ENCODE measurements around the gene MAGI3. TPM values are rescaled to one million over a fixed set of nuclear protein-coding genes. Genes with fewer than 3 reads are reported as not detected.

MAGI3 gene
- total RNA-seq: 1 to 10 TPM; 6.3 to 8.4 TPM

GRCh38 chr1:113389953-113390834 lies at the start of gene MAGI3:
MAGI3 (plus strand) TSS chr1:113390515; CDS start chr1:113391034, 519 bp downstream.
- H3K27ac Mint-ChIP-seq: peak within 1 kb of the TSS; percentile 82 to 93
- DNase-seq (ENCODE audit: low spot score in 2 of 2): peak; percentile 97 to 98

DNA sequence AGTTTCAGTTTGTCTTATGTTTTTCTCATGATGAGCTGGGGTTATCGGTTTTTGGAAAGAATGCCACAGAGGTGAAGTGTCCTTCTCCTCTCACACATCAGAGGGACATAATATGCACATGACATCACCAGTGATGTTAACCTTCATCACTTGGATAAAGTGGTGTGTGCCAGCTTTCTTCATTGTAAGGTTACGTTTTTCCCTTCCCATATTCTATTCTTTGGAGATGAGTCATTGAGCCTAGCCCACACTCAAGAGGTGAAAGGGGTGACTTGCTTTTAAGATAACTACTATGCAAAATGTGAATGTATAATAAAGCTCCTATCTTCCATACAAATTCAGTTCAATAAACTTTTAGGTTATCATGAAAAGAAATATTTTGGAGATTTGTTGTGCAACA lies 36.7 kb upstream of the MAGI3 start:
- ATAC-seq: no peak
- Mint-ChIP-seq H3K36me3 (no peaks in the 10 kb centered on the region), H3K27ac (no peak overlapping the region), H3K9me3 (no peaks in the 10 kb centered on the region)
- no peak for DNase-seq (ENCODE audit: low spot score in 2 of 2)

More at GRCh38 chr1:113389953-113390834, at the start of gene MAGI3:
- Mint-ChIP-seq H3K9me3 (peaks cover 0 to 4% of the 10 kb centered on the region in 2 donors), H3K36me3 (no peaks in the 10 kb centered on the region)
- ATAC-seq: peak; percentile 94 to 95

DNA sequence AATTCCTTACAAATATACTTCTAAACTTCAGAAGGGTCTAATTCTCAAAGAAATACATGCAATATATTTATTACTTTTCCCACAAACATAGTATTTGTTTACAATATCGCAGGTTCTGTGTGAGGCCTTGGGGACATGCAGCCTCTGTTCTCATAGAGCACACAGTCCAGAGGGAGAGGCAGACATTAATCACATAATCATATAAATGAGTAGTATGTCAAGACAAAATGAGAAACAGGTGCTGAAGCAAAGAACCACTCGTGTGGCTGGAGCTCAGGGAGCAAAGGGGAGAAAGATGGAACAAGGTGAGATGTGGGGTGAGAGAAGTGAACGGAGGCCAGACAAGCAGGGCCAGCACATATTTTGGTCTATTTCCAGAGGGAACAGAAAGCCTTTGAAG lies 26.4 kb upstream of the MAGI3 start:
- Mint-ChIP-seq H3K9me3 (no peaks in the 10 kb centered on the region), H3K27ac (no peak overlapping the region), H3K36me3 (no peaks in the 10 kb centered on the region)
- DNase-seq (ENCODE audit: low spot score in 2 of 2): no peak
- ATAC-seq: no peak

DNA sequence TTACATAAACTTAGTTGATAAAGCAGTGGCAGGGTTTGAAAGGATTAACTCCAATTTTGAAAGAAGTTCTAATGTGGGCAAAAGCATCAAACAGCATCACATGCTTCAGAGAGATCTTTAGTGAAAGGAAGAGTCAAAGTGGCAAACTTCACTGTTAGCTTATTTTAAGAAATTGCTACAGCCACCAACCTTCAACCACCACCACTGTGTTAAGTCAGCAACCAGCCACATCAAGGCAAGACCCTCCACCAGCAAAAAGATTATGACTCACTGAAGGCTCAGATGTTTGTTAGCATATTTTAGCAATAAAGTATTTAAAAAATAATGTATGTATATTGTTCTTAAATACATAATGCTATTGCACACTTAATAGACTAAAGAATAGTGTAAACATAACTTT lies 21.3 kb upstream of the MAGI3 start:
- Mint-ChIP-seq H3K27ac (no peak overlapping the region), H3K36me3 (no peaks in the 10 kb centered on the region), H3K9me3 (no peaks in the 10 kb centered on the region)
- ATAC-seq: peak in 1 of 2 donors; percentile 78
- DNase-seq (ENCODE audit: low spot score in 2 of 2): peak in 1 of 2 donors; percentile 17

DNA sequence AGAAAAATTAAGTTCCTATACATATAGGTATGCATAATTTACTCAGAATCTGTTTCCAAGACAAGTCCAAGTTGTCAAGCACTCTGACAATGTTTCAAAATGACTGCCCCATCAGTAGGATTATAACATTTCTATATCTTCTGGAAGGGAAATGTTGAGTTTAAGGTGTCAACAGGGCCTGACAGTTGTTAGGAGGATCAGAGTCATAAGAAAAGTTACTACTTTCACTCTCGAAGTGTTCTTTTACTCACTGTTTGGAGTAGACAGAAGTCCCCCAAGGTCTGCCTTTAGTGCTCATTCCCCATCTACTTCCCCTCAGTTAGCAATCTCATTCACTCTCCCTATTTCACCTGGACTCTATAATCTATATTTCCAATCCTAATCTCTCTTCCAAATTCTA lies 20.6 kb upstream of the MAGI3 start:
- DNase-seq (ENCODE audit: low spot score in 2 of 2) (no peak), ATAC-seq (peak; percentile 48 to 93)
- Mint-ChIP-seq H3K36me3 (no peaks in the 10 kb centered on the region), H3K9me3 (no peaks in the 10 kb centered on the region), H3K27ac (no peak overlapping the region)

GRCh38 chr1:113370868-113371267 lies 19.4 kb upstream of the MAGI3 start:
- DNase-seq (ENCODE audit: low spot score in 2 of 2): no peak
- ATAC-seq: no peak
- Mint-ChIP-seq H3K36me3 (no peaks in the 10 kb centered on the region), H3K27ac (peak overlapping the region in 1 of 2 donors; percentile 7), H3K9me3 (no peaks in the 10 kb centered on the region)

GRCh38 chr1:113372546-113372945 lies 17.8 kb upstream of the MAGI3 start:
- Mint-ChIP-seq H3K36me3 (no peaks in the 10 kb centered on the region), H3K9me3 (no peaks in the 10 kb centered on the region), H3K27ac (no peak overlapping the region)
- DNase-seq (ENCODE audit: low spot score in 2 of 2): no peak
- no peak for ATAC-seq

- no peak overlapping the region for H3K27ac Mint-ChIP-seq
- H3K36me3 Mint-ChIP-seq: no peaks in the 10 kb centered on the region
- no peaks in the 10 kb centered on the region for H3K9me3 Mint-ChIP-seq
- ATAC-seq: no peak
- DNase-seq (ENCODE audit: low spot score in 2 of 2): no peak
Measured at GRCh38 chr1:113373644-113374043, 16.7 kb upstream of the MAGI3 start.

- Mint-ChIP-seq H3K9me3 (no peaks in the 10 kb centered on the region), H3K27ac (no peak overlapping the region)
Measured at GRCh38 chr1:113375878-113376277, 14.4 kb upstream of the MAGI3 start.

DNA sequence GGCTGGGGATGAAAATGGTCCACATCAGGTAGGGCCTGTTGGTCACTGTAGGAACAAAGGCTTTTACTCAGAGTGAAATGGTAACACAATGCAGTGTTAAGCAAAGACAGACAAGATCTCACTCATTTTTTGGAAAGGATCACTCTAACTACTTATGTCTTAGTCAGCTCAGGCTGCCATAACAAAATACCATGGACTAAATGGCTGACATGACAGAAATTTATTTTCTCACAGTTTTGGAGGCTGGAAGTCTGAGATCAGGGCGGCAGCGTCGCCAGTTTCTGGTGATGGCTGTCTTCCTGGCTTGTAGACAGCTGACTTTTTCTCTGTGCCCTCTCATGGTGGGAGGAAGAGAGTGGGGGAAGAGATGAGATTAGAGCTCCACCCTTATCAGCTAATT lies 10.2 kb upstream of the MAGI3 start:
- ATAC-seq (no peak), DNase-seq (ENCODE audit: low spot score in 2 of 2) (no peak)
- Mint-ChIP-seq H3K27ac (no peak overlapping the region), H3K9me3 (no peaks in the 10 kb centered on the region), H3K36me3 (no peaks in the 10 kb centered on the region)

More at GRCh38 chr1:113375878-113376277, 14.4 kb upstream of the MAGI3 start:
- no peaks in the 10 kb centered on the region for H3K36me3 Mint-ChIP-seq
- ATAC-seq (no peak), DNase-seq (ENCODE audit: low spot score in 2 of 2) (no peak)

- Mint-ChIP-seq H3K27ac (no peak overlapping the region), H3K36me3 (no peaks in the 10 kb centered on the region), H3K9me3 (peaks cover 0 to 4% of the 10 kb centered on the region in 2 donors)
- ATAC-seq: no peak
- DNase-seq (ENCODE audit: low spot score in 2 of 2): no peak
Measured at GRCh38 chr1:113388017-113388620, 2.2 kb upstream of the MAGI3 start.

DNA sequence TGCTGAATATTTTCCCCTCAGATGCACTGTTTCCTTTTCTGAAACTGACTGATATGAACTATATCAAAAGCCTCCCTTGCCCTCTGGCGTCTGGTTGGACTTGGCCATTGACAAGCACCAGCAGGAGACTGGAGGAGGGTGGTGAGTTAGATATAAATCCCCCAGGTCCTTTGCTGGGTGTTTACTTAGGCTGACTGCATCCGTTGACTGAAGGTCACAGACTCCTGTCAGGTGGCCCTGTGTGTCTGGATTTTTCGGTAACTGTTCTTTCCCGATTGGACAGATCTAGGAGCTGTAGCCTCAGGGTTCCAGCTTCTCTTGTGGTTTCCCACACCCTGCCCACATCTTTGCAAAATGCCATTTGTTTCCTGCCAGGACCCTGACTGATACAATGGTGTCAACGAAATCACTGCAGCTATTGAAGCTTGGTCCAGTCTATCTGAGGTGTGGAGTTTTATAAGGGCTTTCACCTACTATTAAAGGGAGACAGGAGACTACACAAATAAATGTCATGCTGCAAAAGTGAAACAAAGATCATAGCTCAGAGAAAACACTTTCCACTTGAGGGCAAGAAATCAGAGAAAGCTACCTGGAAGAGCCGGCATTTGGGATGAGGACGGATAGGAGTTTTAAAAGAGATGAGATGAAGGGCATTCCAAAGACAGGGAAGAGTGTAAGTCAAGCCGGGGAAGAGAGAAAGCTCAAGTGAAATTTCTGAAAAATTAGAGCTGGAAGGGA lies 1.5 kb upstream of the MAGI3 start:
- H3K9me3 Mint-ChIP-seq: peaks cover 0 to 4% of the 10 kb centered on the region in 2 donors
- peak overlapping the region; percentile 82 to 93 for H3K27ac Mint-ChIP-seq
- no peaks in the 10 kb centered on the region for H3K36me3 Mint-ChIP-seq
- no peak for DNase-seq (ENCODE audit: low spot score in 2 of 2)
- no peak for ATAC-seq

- no peak for ATAC-seq
- H3K36me3 Mint-ChIP-seq: no peaks in the 10 kb centered on the region
- peak overlapping the region; percentile 82 to 93 for H3K27ac Mint-ChIP-seq
- DNase-seq (ENCODE audit: low spot score in 2 of 2): no peak
- H3K9me3 Mint-ChIP-seq: peaks cover 0 to 4% of the 10 kb centered on the region in 2 donors
Measured at GRCh38 chr1:113389359-113389952, 859 bp upstream of the MAGI3 start.

DNA sequence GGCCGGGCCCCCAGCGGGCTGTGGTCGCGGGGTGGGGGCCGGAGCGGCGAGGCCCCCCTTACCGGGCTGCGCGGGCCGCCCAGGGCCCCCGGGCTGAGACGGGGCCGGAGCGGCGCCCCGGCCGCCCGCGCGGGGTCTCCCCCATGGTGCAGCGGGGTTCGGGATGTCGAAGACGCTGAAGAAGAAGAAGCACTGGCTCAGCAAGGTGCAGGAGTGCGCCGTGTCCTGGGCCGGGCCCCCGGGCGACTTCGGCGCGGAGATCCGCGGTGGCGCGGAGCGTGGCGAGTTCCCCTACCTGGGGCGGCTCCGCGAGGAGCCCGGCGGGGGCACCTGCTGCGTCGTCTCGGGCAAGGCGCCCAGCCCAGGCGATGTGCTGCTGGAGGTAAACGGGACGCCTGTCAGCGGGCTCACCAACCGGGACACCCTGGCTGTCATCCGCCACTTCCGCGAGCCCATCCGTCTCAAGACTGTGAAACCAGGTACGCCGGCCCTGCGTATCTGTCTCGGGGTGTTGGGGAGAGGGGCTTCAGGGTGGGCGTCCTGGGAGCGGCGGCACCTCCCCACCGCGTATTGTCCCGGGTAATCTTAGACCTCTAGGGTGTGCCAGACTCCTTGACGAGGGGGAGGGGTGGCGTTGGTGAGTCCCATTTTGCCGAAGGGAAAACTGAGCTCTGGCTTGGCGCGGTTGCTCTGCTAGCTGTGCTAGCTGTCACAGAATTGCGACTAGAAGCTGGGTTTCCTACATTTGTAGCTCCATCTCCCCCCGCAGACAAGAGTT lies 745 bp downstream of the MAGI3 start:
- Mint-ChIP-seq H3K36me3 (no peaks in the 10 kb centered on the region), H3K27ac (no peak overlapping the region), H3K9me3 (peaks cover 0 to 4% of the 10 kb centered on the region in 2 donors)
- peak; percentile 52 to 72 for DNase-seq (ENCODE audit: low spot score in 2 of 2)
- ATAC-seq: peak; percentile 18 to 21

DNA sequence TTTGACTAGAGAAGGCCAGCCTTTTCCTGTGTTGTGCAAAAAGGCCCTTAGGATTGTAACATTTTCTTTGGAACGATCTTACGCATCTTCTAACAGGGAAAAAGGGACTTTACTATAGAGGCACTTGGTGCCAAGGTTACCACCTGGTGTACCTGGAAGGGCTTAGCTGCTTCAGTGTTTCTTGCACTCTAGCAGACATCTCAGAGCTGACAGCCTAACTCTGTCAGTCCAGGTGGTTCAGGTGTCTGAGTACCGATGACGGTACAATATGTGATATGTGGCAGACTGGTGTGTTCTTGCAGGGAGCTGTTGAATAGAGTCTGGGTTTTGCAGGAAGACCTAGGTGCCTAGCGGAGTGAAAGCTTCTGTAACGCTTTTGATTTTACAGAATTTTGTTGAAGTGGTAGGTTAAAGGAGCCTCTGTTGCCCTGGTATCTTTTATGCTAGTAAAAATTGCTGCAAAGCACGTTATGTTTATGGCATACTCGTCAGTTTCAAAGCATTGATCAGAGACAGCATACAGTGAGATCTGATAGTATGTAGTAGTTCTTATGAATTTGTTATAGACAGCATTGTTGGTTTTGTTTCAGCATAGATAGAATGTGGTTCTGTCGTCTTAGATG lies 1.4 kb downstream of the MAGI3 start:
- Mint-ChIP-seq H3K9me3 (peaks cover 0 to 4% of the 10 kb centered on the region in 2 donors), H3K36me3 (no peaks in the 10 kb centered on the region), H3K27ac (no peak overlapping the region)
- DNase-seq (ENCODE audit: low spot score in 2 of 2) (peak in 1 of 2 donors; percentile 11), ATAC-seq (no peak)

All from activated naive CD4-positive, alpha-beta T cell treated with anti-CD3 and anti-CD28 coated beads, Interleukin-2, amount 50 U/mL, for 72 hours (primary cell).